ENCODE data around the gene PPARG. TPM values are rescaled to one million over a fixed set of nuclear protein-coding genes. Genes with fewer than 3 reads are reported as not detected.
A peak's percentile ranks its signal among the peaks of the same experiment; 100 is the strongest.

Gene PPARG
- total and polyA plus RNA-seq, 10 donors, result 5.5 to 28.0 (median 19.4) TPM

- no peak for DNase-seq
- H3K4me3 ChIP-seq, result no peak overlapping the region
- peaks cover 10 to 65% (median 33%) of the 10 kb centered on the region in 6 donors for H3K4me1 ChIP-seq
- TF ChIP-seq POLR2A (IDR thresholded peaks at IDR 0.05), result no peak
- no peak for TF ChIP-seq POLR2AphosphoS5 (IDR thresholded peaks at IDR 0.05)
- TF ChIP-seq CTCF (IDR thresholded peaks at IDR 0.05 in 8 of 11, conservative IDR thresholded peaks at IDR 0.05 in 3 of 11), result no peak
- no peak overlapping the region for H3K27ac ChIP-seq
- intact Hi-C loops (cut with DNase I; ENCODE audit: low total_unique reads), result no loop called here
- no peaks in the 10 kb centered on the region for H3K27me3 ChIP-seq (replicated peaks in 1 of 7)
- no peaks in the 10 kb centered on the region for H3K9me3 ChIP-seq
- no peaks in the 10 kb centered on the region for H3K36me3 ChIP-seq
Observed at GRCh38 chr3:12352755-12353154, 63.9 kb downstream of the PPARG start.

- TF ChIP-seq POLR2AphosphoS5 (IDR thresholded peaks at IDR 0.05), result peak in 1 of 3 donors; percentile 23
- no peak for TF ChIP-seq CTCF (IDR thresholded peaks at IDR 0.05 in 8 of 11, conservative IDR thresholded peaks at IDR 0.05 in 3 of 11)
- Histone ChIP-seq H3K4me3 (no peak overlapping the region), H3K9me3 (no peaks in the 10 kb centered on the region), H3K36me3 (no peaks in the 10 kb centered on the region), H3K4me1 (peaks cover 10 to 65% (median 33%) of the 10 kb centered on the region in 6 donors), H3K27me3 (replicated peaks in 1 of 7) (no peaks in the 10 kb centered on the region), H3K27ac (peak overlapping the region in 2 of 8 donors; percentile 4 to 19)
- WGBS, 5 donors, result 68 to 88% (median 72%) methylated on average over 7 of the region's 7 CpGs
- intact Hi-C loops (cut with DNase I; ENCODE audit: low total_unique reads), result no loop called here
- DNase-seq, result no peak
Observed at GRCh38 chr3:12353796-12354525, 65.1 kb downstream of the PPARG start.

GRCh38 chr3:12356175-12356574 lies 67.3 kb downstream of the PPARG start:
- WGBS, 5 donors, result 38 to 67% (median 55%) methylated on average over 5 of the region's 5 CpGs
- Histone ChIP-seq H3K27ac (no peak overlapping the region), H3K9me3 (peaks cover 0 to 6% (median 0%) of the 10 kb centered on the region in 8 donors), H3K36me3 (no peaks in the 10 kb centered on the region), H3K4me3 (no peak overlapping the region), H3K27me3 (replicated peaks in 1 of 7) (no peaks in the 10 kb centered on the region), H3K4me1 (peaks cover 5 to 50% (median 21%) of the 10 kb centered on the region in 6 donors)
- TF ChIP-seq POLR2AphosphoS5 (IDR thresholded peaks at IDR 0.05), result no peak
- TF ChIP-seq CTCF (IDR thresholded peaks at IDR 0.05 in 8 of 11, conservative IDR thresholded peaks at IDR 0.05 in 3 of 11), result no peak
- no peak for TF ChIP-seq POLR2A (IDR thresholded peaks at IDR 0.05)
- intact Hi-C loops (cut with DNase I; ENCODE audit: low total_unique reads), result no loop called here
- DNase-seq, result no peak

GRCh38 chr3:12356996-12357395 lies 68.1 kb downstream of the PPARG start:
- no peak for DNase-seq
- Histone ChIP-seq H3K27ac (no peak overlapping the region), H3K36me3 (no peaks in the 10 kb centered on the region), H3K27me3 (replicated peaks in 1 of 7) (no peaks in the 10 kb centered on the region), H3K9me3 (peaks cover 0 to 10% (median 0%) of the 10 kb centered on the region in 8 donors), H3K4me1 (peaks cover 0 to 41% (median 13%) of the 10 kb centered on the region in 6 donors), H3K4me3 (no peak overlapping the region)
- TF ChIP-seq POLR2A (IDR thresholded peaks at IDR 0.05) (no peak), POLR2AphosphoS5 (IDR thresholded peaks at IDR 0.05) (no peak), CTCF (IDR thresholded peaks at IDR 0.05 in 8 of 11, conservative IDR thresholded peaks at IDR 0.05 in 3 of 11) (no peak)
- intact Hi-C loops (cut with DNase I; ENCODE audit: low total_unique reads), result no loop called here
- 76 to 85% (median 84%) methylated on average over 7 of the region's 7 CpGs for WGBS, 5 donors

Measured in spleen (tissue), 11 donors.